BJ (cell line): ENCODE measurements around the gene NKRF. TPM values are rescaled to one million over a fixed set of nuclear protein-coding genes. Genes with fewer than 3 reads are reported as not detected.

Experiments
- CTCF ChIA-PET: fragments of 350-600 bp; formaldehyde crosslinking; extraction: SDS; loops from one replicate; lab custom pipeline; 2021; ENCODE audit warnings: antibody characterized with exemption, inconsistent platforms; lab: Yijun Ruan, JAX
- POLR2A ChIA-PET: fragments of 300-600 bp; sonication (Branson Sonifier 250); formaldehyde crosslinking; extraction: SDS; loops from one replicate; lab custom pipeline; 2021; ENCODE audit warnings: antibody characterized with exemption; lab: Charles Lee
- DNase-seq: peaks from one replicate; pipeline ENCODE4 v3.0.0-alpha.2; 2011; ENCODE audit warnings: low read depth
- H3K27me3 ChIP-seq: 2 replicates; pipeline ENCODE4 v1.6.0; 2011; ENCODE audit warnings: low read length; ENCODE audit not compliant: control insufficient read depth, insufficient read depth
- H3K36me3 ChIP-seq: 2 replicates; pipeline ENCODE4 v1.5.1; 2011; ENCODE audit warnings: low read length; ENCODE audit not compliant: control insufficient read depth, insufficient read depth
- H3K4me3 ChIP-seq: 2 replicates; pipeline ENCODE4 v1.5.1; 2011; ENCODE audit warnings: low read depth, mild to moderate bottlenecking, control low read depth, low read length
- CTCF ChIP-seq: IDR thresholded peaks from 2 replicates; pipeline ENCODE4 v1.5.1; 2011; ENCODE audit warnings: low read depth, mild to moderate bottlenecking, control low read depth, inconsistent platforms, low read length, moderate library complexity; ENCODE audit not compliant: insufficient read depth
- polyA plus RNA-seq: library from polyadenylated mRNA; depleted of rRNA; stranded (reverse); fragments of >200 nt; gene quantifications from 2 replicates; pipeline ENCODE4 v1.2.3, GENCODE V29; 2011

The NKRF gene
- polyA plus RNA-seq, 1 experiment = 2.2 TPM

- POLR2A ChIA-PET = no interaction called here
Observed at GRCh38 chrX:119647552-119648420, 41.6 kb upstream of the NKRF start.

GRCh38 chrX:119647089-119647488, 40.9 kb upstream of the NKRF start:
- CTCF ChIA-PET = interaction anchor here (0.9 kb wide), 1 partner anchor 37 kb away, joined by 3 read pairs; no protein-coding TSS in a partner anchor
- POLR2A ChIA-PET = no interaction called here
- no peak for DNase-seq
- Histone ChIP-seq H3K36me3 (peaks cover 2% of the 10 kb centered on the region; the same call in 1 of the 2 replicates), H3K27me3 (no peaks in the 10 kb centered on the region), H3K4me3 (no peak overlapping the region)
- no peak for TF ChIP-seq CTCF

More at GRCh38 chrX:119647552-119648420, 41.6 kb upstream of the NKRF start:
- CTCF ChIA-PET = interaction anchor here (0.9 kb wide), 1 partner anchor 38 kb away, joined by 3 read pairs; no protein-coding TSS in a partner anchor
- peaks cover 2% of the 10 kb centered on the region; the same call in 1 of the 2 replicates for H3K36me3 ChIP-seq
- no peaks in the 10 kb centered on the region for H3K27me3 ChIP-seq
- no peak overlapping the region for H3K4me3 ChIP-seq
- TF ChIP-seq CTCF = no peak
- DNase-seq = no peak

- no peaks in the 10 kb centered on the region for H3K27me3 ChIP-seq
- DNase-seq = no peak
- CTCF ChIA-PET = interaction anchor here (0.9 kb wide), 1 partner anchor 36 kb away, joined by 3 read pairs; no protein-coding TSS in a partner anchor
- H3K36me3 ChIP-seq = 0 out of 2 replicates have a peak, but pooled peaks cover 2% of the 10 kb centered on the region
- POLR2A ChIA-PET = no interaction called here
- no peak overlapping the region for H3K4me3 ChIP-seq
- TF ChIP-seq CTCF = no peak
Observed at GRCh38 chrX:119646515-119646914, 40.3 kb upstream of the NKRF start.

GRCh38 chrX:119643696-119644095, 37.5 kb upstream of the NKRF start:
- ChIA-PET CTCF (no interaction called here), POLR2A (no interaction called here)
- Histone ChIP-seq H3K4me3 (no peak overlapping the region), H3K27me3 (no peaks in the 10 kb centered on the region), H3K36me3 (no peaks in the 10 kb centered on the region)
- DNase-seq = no peak
- TF ChIP-seq CTCF = no peak

GRCh38 chrX:119640731-119641170, 34.5 kb upstream of the NKRF start:
- CTCF ChIA-PET = no interaction called here
- no peak for DNase-seq
- Histone ChIP-seq H3K36me3 (no peaks in the 10 kb centered on the region), H3K4me3 (no peak overlapping the region), H3K27me3 (no peaks in the 10 kb centered on the region)
- POLR2A ChIA-PET = no interaction called here
- no peak for TF ChIP-seq CTCF
